ENCODE measurements around the gene ZNF227.
"Not testable (repeated sequence)": the region's sequence is repeated elsewhere in the genome, so short reads cannot be mapped to it uniquely, and the experiment has no call there.

ZNF227 gene

GRCh38 chr19:44207126-44207803, 5.1 kb upstream of the ZNF227 start:
- no peak overlapping the region for H3K27ac ChIP-seq (ENCODE audit: low read depth, low read length)
- no peaks in the 10 kb centered on the region for H4K20me1 ChIP-seq (ENCODE audit: control insufficient read depth, insufficient read depth, low read depth, low read length)
- peaks cover 43% of the 10 kb centered on the region for H3K9me3 ChIP-seq (ENCODE audit: control insufficient read depth, insufficient read depth, low read length)
- peak overlapping the region; percentile 82 for H3K4me3 ChIP-seq (ENCODE audit: low read length)
- peak overlapping the region; percentile 87 for H3K4me2 ChIP-seq (ENCODE audit: low read length)
- H3K36me3 ChIP-seq (ENCODE audit: control insufficient read depth, low read length) = no peaks in the 10 kb centered on the region
- no peaks in the 10 kb centered on the region for H3F3A ChIP-seq (ENCODE audit: control insufficient read depth, insufficient read depth)
- H3K27me3 ChIP-seq (ENCODE audit: control insufficient read depth, low read length) = no peaks in the 10 kb centered on the region
- H3K4me1 ChIP-seq (ENCODE audit: control insufficient read depth, low read length) = peaks cover 6% of the 10 kb centered on the region
- no peaks in the 10 kb centered on the region for H3K79me2 ChIP-seq (ENCODE audit: control insufficient read depth, low read length)
- H3K9me2 ChIP-seq (replicated peaks; ENCODE audit: control insufficient read depth, low read length) = no peaks in the 10 kb centered on the region
- TF ChIP-seq CTCF (IDR thresholded peaks at IDR 0.05; ENCODE audit: low read depth, low read length, poor library complexity, severe bottlenecking) (no peak), EZH2phosphoT487 (IDR thresholded peaks at IDR 0.05; ENCODE audit: borderline replicate concordance, low read length) (no peak)

- Histone ChIP-seq H3F3A (ENCODE audit: control insufficient read depth, insufficient read depth) (no peaks in the 10 kb centered on the region), H3K4me2 (ENCODE audit: low read length) (peak overlapping the region; percentile 69), H3K27ac (ENCODE audit: low read depth, low read length) (no peak overlapping the region), H3K4me1 (ENCODE audit: control insufficient read depth, low read length) (peaks cover 10% of the 10 kb centered on the region), H3K9me2 (replicated peaks; ENCODE audit: control insufficient read depth, low read length) (no peaks in the 10 kb centered on the region), H3K79me2 (ENCODE audit: control insufficient read depth, low read length) (no peaks in the 10 kb centered on the region), H4K20me1 (ENCODE audit: control insufficient read depth, insufficient read depth, low read depth, low read length) (no peaks in the 10 kb centered on the region), H3K4me3 (ENCODE audit: low read length) (peak overlapping the region; percentile 86), H3K36me3 (ENCODE audit: control insufficient read depth, low read length) (0 out of 2 replicates have a peak, but pooled peaks cover 5% of the 10 kb centered on the region), H3K9me3 (ENCODE audit: control insufficient read depth, insufficient read depth, low read length) (peaks cover 53% of the 10 kb centered on the region), H3K27me3 (ENCODE audit: control insufficient read depth, low read length) (no peaks in the 10 kb centered on the region)
- TF ChIP-seq CTCF (IDR thresholded peaks at IDR 0.05; ENCODE audit: low read depth, low read length, poor library complexity, severe bottlenecking) (no peak), EZH2phosphoT487 (IDR thresholded peaks at IDR 0.05; ENCODE audit: borderline replicate concordance, low read length) (no peak)
These were observed 574 bp downstream of the ZNF227 start for GRCh38 chr19:44212866-44213346.

GRCh38 chr19:44219926-44220325, 7.6 kb downstream of the ZNF227 start:
- not testable (repeated sequence) for H3K4me3 ChIP-seq (ENCODE audit: low read length); H3K4me1 ChIP-seq (ENCODE audit: control insufficient read depth, low read length); H3K9me2 ChIP-seq (replicated peaks; ENCODE audit: control insufficient read depth, low read length); H3K36me3 ChIP-seq (ENCODE audit: control insufficient read depth, low read length); H3K4me2 ChIP-seq (ENCODE audit: low read length); H4K20me1 ChIP-seq (ENCODE audit: control insufficient read depth, insufficient read depth, low read depth, low read length); H3K27me3 ChIP-seq (ENCODE audit: control insufficient read depth, low read length); H3F3A ChIP-seq (ENCODE audit: control insufficient read depth, insufficient read depth); H3K9me3 ChIP-seq (ENCODE audit: control insufficient read depth, insufficient read depth, low read length); H3K27ac ChIP-seq (ENCODE audit: low read depth, low read length); H3K79me2 ChIP-seq (ENCODE audit: control insufficient read depth, low read length)

- not testable (repeated sequence) for H3F3A ChIP-seq (ENCODE audit: control insufficient read depth, insufficient read depth); H3K4me2 ChIP-seq (ENCODE audit: low read length); H3K4me3 ChIP-seq (ENCODE audit: low read length); H3K9me2 ChIP-seq (replicated peaks; ENCODE audit: control insufficient read depth, low read length); H3K79me2 ChIP-seq (ENCODE audit: control insufficient read depth, low read length); H3K4me1 ChIP-seq (ENCODE audit: control insufficient read depth, low read length); H3K27me3 ChIP-seq (ENCODE audit: control insufficient read depth, low read length); H3K36me3 ChIP-seq (ENCODE audit: control insufficient read depth, low read length); H3K9me3 ChIP-seq (ENCODE audit: control insufficient read depth, insufficient read depth, low read length); H3K27ac ChIP-seq (ENCODE audit: low read depth, low read length); H4K20me1 ChIP-seq (ENCODE audit: control insufficient read depth, insufficient read depth, low read depth, low read length)
These were observed 8.4 kb downstream of the ZNF227 start for GRCh38 chr19:44220761-44221160.

GRCh38 chr19:44221291-44221690, 9.0 kb downstream of the ZNF227 start:
- not testable (repeated sequence) for H4K20me1 ChIP-seq (ENCODE audit: control insufficient read depth, insufficient read depth, low read depth, low read length); H3K36me3 ChIP-seq (ENCODE audit: control insufficient read depth, low read length); H3K4me1 ChIP-seq (ENCODE audit: control insufficient read depth, low read length); H3K9me2 ChIP-seq (replicated peaks; ENCODE audit: control insufficient read depth, low read length); H3K27me3 ChIP-seq (ENCODE audit: control insufficient read depth, low read length); H3K79me2 ChIP-seq (ENCODE audit: control insufficient read depth, low read length); H3K4me2 ChIP-seq (ENCODE audit: low read length); H3F3A ChIP-seq (ENCODE audit: control insufficient read depth, insufficient read depth); H3K27ac ChIP-seq (ENCODE audit: low read depth, low read length); H3K9me3 ChIP-seq (ENCODE audit: control insufficient read depth, insufficient read depth, low read length); H3K4me3 ChIP-seq (ENCODE audit: low read length)

Measured in DOHH2 (cell line).